HG02610 (cell line): ENCODE results near the gene RAP1GAP.
"Not testable (repeated sequence)": the region's sequence is repeated elsewhere in the genome, so short reads cannot be mapped to it uniquely, and the experiment has no call there.

ENCODE experiments used
- ATAC-seq: cut with Tn5 transposase; IDR thresholded peaks from one replicate; pipeline ENCODE4 v1.9.1; 2021; ENCODE audit warnings: mild to moderate bottlenecking, moderate library complexity; ENCODE audit not compliant: unreplicated experiment

The RAP1GAP gene

DNA sequence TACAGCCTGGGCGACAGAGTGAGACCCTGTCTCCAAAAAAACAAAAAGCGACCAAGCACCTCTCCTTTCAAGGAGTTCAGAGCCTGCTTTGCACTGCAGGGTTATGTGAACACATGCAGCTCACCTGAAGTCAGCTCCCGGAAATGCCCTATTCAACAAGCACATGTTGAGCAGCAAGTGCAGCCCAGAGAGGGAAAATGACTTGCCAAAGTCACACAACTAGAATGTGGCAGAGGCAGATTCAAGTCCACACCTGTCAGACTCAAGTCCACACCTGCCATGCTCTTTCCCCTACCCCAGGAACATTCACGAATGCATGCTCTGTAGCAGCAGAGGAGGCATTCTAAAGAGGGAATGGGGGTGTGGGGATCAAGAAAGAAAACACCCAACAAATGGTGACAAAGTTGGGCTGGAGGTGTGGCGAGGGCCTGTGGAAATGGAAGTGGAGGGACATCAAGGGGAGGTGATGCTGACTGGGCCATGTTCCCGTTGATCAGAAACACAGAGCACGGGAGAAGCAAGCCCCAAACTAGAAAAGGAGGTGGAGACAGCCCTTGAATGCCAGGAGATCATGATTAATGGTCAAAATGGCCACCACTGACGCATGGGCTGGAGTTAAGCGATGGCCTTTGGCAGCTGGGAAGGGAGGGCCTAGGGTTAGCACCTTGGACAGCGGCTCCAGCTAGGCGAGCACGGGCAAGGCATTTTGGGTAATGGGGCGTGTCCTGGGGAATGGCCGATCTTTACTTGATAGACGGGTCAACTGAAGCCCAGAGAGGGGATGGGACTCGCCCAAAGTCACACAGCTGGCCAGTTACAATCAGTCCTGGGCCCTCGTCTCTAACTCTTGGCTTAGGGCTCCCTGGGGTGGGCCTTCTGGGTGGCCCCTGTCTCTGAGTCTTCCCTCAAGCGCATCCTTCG, 21.5 kb downstream of the RAP1GAP start:
- ATAC-seq: no peak

GRCh38 chr1:21645550-21645949, 23.6 kb downstream of the RAP1GAP start:
- ATAC-seq: no peak

- no peak for ATAC-seq
Observed at GRCh38 chr1:21644906-21645305, 24.3 kb downstream of the RAP1GAP start.

DNA sequence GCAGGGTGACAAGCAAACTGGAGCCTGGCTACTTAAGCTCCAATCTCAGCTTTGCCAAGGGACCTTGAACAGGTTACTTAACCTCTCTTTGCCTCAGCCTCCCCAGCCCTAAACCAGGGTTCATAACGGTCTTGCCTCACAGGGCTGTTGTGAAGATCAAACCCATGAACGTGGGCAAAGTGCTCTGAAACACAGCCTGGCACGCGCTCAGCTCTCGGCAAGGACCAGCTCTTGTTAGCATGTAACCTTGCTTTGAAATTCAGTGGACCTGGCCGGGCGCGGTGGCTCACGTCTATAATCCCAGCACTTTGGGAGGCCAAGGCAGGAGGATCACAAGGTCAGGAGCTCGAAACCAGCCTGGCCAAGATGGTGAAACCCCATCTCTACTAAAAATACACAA, 24.8 kb downstream of the RAP1GAP start:
- no peak for ATAC-seq

DNA sequence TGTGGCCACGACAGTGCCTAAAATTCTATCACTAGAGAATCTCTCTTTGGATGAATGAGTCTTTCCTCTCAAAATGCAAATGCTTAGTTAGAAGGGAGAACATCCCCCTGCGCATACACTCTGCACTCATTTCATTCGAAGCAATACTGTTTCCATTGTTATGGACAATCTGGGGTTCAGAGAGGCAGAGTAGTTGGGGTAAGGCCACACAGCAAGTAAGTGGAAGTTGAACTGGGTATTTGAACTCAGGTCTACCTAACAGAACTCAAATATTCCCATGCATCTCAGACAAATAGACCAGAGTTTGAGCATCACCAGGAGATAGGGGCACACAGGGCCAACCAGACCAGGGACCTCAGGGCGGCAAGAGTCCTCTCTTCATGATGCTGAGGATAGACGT, 25.5 kb downstream of the RAP1GAP start:
- ATAC-seq: no peak

DNA sequence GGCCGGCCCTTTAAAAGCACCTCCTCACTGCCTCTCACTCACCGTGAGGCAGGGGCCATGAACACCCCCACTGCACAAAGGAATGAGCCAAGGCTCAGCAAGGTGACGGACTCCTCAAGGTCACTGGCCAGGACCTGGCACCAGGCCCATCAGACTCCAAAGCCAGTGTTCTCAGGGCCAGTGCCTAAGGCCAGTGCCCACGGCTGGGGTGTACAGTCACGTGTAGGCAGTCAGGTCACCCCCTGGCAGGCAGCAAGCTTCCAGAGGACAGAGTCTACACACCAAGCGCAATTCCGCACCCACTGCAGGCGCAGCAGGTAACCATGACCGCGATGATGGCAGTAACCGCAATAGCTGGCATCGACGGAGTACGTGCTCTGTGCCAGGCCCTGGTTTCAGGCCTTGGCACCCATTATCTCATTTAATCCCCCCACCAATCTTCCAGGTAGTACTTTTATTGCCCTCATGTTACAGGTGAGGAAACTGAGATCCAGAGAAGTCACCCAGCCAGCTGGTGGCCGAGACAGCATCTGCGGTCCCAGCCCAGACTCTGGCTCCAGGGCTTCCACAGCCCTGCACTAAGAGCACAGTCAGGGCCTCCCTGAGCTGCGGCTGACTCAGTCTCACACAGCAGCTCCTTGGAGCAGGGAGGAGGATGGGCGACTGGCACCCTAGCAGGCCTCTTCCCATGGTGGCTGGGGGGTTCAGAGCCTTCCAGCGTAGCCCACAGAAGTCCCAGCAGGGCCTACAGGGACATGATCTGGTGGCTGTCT, 27.0 kb downstream of the RAP1GAP start:
- ATAC-seq: no peak

- ATAC-seq: no peak
Observed at GRCh38 chr1:21641537-21641936, 27.6 kb downstream of the RAP1GAP start.

DNA sequence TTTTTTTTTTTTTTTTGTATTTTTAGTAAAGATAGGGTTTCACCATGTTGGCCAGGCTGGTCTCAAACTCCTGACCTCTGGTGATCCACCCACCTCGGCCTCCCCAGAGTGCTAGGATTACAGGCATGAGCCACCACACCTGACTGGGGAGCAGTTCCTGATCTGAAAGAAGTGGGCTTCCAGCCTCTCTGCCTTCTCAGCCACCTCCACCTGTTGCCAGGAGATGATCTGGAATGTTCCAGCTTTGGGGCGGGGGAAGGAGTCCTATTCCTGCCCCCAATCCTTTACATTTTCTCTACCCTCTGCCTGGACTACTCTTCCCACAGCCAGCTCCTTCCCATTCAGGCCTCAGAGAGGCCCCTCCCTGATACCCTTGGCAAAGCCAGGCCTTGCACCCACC, 28.1 kb downstream of the RAP1GAP start:
- ATAC-seq: no peak

DNA sequence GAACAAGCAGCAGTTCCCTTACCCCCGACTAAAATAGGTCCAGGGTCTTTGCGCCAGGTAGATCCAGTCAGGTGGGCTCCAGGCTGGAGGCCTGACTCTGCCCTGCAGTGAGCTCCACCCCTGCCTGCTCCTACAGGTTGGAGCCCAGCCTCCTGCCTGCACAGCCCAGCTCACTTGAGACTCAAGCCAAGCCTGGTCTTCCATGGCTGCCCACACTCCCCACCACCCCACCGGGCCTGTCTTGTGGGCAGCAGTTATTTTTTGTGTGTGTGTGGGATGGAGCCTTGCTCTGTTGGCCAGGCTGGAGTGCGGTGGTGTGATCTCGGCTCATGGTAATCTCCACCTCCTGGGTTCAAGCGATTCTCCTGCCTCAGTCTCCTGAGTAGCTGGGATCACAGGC, 28.5 kb downstream of the RAP1GAP start:
- no peak for ATAC-seq

DNA sequence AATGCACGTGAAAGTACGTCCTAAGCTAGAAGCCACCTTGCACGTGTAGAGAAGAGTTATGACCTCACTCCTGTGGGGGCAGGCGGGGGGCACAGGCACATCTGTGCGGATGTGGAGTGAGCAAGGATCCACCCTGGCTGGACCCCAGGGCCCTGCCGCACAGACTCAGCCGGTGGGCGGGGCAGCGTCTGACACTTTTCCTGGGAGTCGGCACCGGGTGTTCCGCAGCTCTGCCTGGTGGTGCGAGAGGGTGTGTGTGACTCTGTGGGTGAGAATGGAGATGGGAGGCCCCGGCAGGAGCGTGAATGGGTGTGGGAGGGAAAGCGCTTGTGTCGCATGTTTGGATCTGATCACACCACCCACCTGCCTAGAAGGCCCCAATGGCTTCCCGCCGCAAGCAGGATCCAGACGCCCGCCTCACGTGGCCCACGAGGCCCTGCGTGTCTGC, 29.5 kb downstream of the RAP1GAP start:
- ATAC-seq: no peak

DNA sequence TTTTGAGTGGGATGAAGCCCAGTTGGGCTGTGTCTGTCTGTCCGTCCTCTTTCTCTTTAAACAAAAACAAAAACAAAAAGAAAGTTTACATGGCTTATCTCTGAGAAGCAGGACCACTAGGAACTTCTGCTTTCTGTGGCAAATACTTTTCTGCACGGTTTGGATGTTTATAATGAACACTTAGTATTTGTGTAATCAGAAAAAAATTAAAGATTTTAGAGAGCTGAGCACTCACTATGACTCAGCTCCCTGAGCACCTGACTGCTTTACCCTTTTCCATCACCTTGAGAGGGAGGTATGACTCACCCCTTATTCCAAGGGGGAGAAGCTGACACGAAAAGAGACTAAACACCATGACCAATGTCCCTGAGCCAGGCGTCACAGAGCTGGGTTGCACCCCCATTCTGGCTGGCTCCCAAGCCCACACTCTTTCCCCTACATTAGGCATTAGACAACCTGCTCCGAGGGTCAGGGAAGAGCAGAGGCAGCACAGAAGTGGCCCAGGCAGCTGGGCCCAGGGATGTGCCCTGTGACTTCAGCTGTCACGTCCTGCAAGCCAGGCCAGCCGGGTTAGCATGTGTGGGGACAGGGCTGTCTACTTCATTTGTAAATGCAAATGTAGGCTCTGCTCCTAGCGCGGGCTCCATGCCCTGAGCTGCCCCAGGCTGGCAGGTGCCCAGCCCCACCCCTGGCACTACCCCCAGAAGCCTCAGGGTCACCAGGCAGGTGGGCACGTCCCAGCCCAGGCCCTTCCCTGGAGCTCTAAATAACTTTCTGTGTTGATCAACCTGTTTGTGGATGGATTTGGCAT, 30.4 kb downstream of the RAP1GAP start:
- ATAC-seq: no peak

DNA sequence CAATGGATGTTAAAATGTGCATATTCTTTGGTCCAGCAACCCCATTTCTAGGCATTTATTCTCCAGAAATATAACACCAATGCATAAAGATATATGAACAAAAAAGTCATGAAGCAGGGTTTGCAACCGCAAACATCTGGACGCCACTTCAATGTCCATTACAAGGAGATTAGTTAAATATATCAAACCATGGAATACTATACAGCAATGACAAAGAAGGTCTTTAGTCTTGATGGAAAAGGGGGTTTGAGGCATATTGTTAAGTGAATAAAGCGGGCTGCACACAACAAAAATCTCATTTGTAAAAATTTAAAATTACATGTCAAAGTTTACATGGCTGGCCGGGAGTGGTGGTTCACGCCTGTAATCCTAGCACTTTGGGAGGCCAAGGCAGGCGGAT, 31.6 kb downstream of the RAP1GAP start:
- no peak for ATAC-seq

DNA sequence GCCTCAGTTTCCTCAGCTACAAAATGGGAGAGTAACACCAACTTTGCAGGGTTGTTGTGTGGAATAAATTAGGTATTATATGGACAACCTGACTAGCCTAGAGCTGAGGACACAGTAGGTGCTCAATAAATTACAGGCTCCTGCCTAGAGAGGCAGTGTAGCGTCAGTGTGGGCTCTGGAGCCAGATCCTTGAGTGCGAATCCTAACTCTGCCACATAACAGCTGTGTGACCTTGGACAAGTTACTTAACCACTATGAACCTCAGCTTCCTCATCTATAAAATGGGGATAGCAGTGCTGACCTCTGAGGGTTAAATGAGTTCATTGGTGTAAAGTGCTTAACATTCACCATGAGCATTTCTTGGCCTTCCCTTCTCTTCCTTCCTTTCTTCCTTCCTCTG, 33.1 kb downstream of the RAP1GAP start:
- no peak for ATAC-seq

DNA sequence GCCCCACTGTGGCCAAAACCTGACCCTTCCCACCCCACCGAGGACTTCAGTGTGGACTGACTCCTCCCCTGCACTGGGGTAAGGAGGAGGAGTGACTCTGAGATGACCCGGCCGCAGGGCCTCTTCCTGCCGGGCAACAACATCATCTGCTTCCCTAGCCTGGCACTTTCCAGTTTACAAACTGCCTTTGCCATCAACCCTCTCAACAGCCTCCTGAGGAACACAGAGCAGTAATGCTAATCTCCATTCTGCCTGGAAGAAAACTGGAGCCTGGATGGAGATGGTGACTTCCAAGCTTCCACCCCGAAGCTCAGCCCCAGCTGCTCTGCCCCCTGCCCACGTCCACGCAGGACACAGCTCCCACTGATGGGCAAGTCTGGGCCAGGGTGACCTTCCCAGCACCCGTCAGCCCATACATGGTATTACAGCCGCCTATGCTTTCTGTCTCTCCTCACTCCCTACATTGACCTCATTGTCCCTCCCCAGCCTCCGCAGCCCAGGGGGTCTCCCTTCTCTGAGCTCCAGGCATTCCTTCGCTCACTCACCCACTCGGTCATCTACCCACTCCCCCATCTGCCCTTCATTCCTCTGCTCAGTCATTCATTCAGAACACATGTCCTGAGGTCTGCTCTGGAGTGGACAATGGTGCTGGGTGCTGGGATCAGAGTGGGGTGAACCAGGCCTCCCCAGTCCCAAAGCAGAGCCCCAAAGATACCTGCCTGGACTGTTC, 34.2 kb downstream of the RAP1GAP start:
- no peak for ATAC-seq

GRCh38 chr1:21633992-21634805, 35.0 kb downstream of the RAP1GAP start:
- no peak for ATAC-seq

- no peak for ATAC-seq
Observed at GRCh38 chr1:21633141-21633755, 35.9 kb downstream of the RAP1GAP start.

- no peak for ATAC-seq
Observed at GRCh38 chr1:21631944-21632887, 36.9 kb downstream of the RAP1GAP start.

- not testable (repeated sequence) for ATAC-seq
Observed at GRCh38 chr1:21631590-21631943, 37.6 kb downstream of the RAP1GAP start.
